ACHN (cell line): Measurements from ENCODE around the gene GPBAR1.
A peak's percentile ranks its signal among the peaks of the same experiment; 100 is the strongest.
"Not testable (repeated sequence)": the region's sequence is repeated elsewhere in the genome, so short reads cannot be mapped to it uniquely, and the experiment has no call there.

Source experiments
- DNase-seq: peaks from one replicate; pipeline ENCODE4 v3.0.0-alpha.2; 2015
- in situ Hi-C: cut with HindIII; loops from 2 replicates; pipeline ENCODE4 v1.10.0; 2017; ENCODE audit warnings: low sequenced_read_pairs, low pct_ligation_motif_present, low pct_unique_long_range_greater_than_20kb

Gene GPBAR1

GRCh38 chr2:218294430-218295022 is 33.7 kb downstream of the GPBAR1 start:
- DNase-seq: no peak
- in situ Hi-C loops: no loop called here

GRCh38 chr2:218295029-218295428 is 34.2 kb downstream of the GPBAR1 start:
- DNase-seq: no peak
- in situ Hi-C loops: no loop called here

- no peak for DNase-seq
- in situ Hi-C loops: no loop called here
Observed at GRCh38 chr2:218296200-218296599, 35.4 kb downstream of the GPBAR1 start.

GRCh38 chr2:218296847-218297246 is 36.0 kb downstream of the GPBAR1 start:
- no peak for DNase-seq
- in situ Hi-C loops: no loop called here

- DNase-seq: no peak
- in situ Hi-C loops: no loop called here
Observed at GRCh38 chr2:218298314-218298875, 37.6 kb downstream of the GPBAR1 start.

- in situ Hi-C loops: no loop called here
- no peak for DNase-seq
Observed at GRCh38 chr2:218300141-218300540, 39.3 kb downstream of the GPBAR1 start.

- peak; percentile 88 for DNase-seq
- in situ Hi-C loops: no loop called here
Observed at GRCh38 chr2:218301176-218301819, 40.5 kb downstream of the GPBAR1 start.

GRCh38 chr2:218305383-218305782 is 44.6 kb downstream of the GPBAR1 start:
- no peak for DNase-seq
- in situ Hi-C loops: no loop called here

- DNase-seq: no peak
- in situ Hi-C loops: no loop called here
Observed at GRCh38 chr2:218306184-218306920, 45.5 kb downstream of the GPBAR1 start.

- in situ Hi-C loops: no loop called here
- DNase-seq: no peak
Observed at GRCh38 chr2:218307415-218308090, 46.7 kb downstream of the GPBAR1 start.

GRCh38 chr2:218310853-218311540 is 50.2 kb downstream of the GPBAR1 start:
- no peak for DNase-seq
- in situ Hi-C loops: no loop called here

- in situ Hi-C loops: not testable (repeated sequence)
Observed at GRCh38 chr2:218311541-218312266, 50.9 kb downstream of the GPBAR1 start.

GRCh38 chr2:218312267-218312756 is 51.5 kb downstream of the GPBAR1 start:
- in situ Hi-C loops: no loop called here
- no peak for DNase-seq

More at GRCh38 chr2:218311541-218312266, 50.9 kb downstream of the GPBAR1 start:
- not testable (repeated sequence) for DNase-seq

GRCh38 chr2:218313356-218313755 is 52.5 kb downstream of the GPBAR1 start:
- in situ Hi-C loops: no loop called here
- no peak for DNase-seq
